Measurements from ENCODE around the gene GPR22.

Gene GPR22, protein sequence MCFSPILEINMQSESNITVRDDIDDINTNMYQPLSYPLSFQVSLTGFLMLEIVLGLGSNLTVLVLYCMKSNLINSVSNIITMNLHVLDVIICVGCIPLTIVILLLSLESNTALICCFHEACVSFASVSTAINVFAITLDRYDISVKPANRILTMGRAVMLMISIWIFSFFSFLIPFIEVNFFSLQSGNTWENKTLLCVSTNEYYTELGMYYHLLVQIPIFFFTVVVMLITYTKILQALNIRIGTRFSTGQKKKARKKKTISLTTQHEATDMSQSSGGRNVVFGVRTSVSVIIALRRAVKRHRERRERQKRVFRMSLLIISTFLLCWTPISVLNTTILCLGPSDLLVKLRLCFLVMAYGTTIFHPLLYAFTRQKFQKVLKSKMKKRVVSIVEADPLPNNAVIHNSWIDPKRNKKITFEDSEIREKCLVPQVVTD

DNA sequence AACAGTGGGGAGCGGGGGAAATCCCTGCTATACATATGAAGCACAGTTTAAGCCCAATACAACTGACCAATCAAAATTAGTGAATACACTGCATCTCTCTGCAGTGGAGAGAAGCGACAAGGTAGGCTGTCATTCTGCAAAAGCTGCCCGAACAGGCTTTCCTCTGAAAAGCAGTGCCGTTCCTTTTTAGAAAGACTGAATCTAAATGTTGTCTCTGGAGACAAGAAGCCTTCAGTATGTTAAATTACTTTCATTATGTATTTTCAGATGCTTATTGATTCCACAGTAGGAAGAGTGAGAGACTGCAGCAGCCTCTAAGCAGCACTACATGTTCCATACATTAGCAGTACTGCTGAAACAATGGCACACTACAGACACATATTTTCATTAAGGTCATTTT, at the start of gene GPR22:
GPR22 (plus strand) TSS at position 129 of the 400 bp plus-strand sequence. CDS start 4,004 bp downstream, outside the sequence.
- DNase-seq = no peak

DNA sequence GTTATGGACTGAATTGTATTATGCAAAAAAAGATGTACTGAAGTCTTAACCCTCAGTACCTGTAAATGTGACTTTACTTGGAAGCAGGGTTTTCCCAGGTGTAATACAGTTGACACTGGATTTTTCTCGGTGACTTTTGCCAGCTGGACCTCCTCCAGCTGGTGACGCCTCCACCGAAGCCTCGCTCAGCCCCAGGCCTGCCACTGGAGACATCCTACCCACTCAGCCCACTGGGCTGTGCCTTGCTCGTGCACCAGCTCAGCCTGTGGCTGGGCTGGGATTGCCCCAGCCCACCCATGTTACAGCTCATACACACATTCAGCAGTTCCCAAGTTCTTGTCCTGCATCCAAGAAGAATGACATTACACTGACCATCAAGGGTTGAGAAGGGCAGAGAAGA, 42.4 kb upstream of the GPR22 start:
- DNase-seq = no peak

DNA sequence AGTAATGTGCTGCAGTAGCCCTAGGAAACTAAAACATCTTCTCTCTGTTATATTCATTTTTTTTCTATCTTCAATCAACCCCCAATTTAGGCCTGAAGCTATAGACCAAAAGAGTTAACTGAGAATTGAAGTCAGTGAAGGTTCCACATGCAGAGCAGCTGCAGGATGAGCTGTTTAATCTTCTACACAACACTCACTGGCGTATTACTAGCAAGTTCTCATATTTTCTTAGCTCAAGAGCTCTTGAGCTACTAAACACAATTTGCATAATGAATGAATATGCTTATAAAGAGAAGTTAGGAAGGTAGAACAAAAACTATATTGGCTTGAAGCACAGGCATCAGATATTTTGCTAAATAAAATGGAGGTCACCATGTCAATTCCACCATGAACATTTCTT, 41.2 kb upstream of the GPR22 start:
- DNase-seq = no peak

DNA sequence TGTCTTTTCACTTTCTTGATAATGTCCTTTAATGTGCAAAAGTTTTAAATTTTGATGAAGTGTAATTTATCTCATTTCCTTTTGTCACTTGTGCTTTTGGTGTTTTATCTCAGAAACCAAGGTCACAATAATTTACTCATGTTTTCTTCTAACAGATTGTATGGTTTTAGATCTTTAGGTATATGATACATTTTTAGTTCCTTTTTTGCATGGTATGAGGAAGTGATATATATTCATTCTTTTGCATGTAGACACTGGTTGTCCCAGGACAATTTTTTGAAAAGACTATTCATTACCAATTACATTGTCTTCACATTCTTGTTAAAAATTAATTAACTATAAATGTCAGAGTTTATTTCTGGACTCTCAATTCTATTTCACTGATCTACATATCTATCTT, 39.8 kb upstream of the GPR22 start:
- DNase-seq = no peak

DNA sequence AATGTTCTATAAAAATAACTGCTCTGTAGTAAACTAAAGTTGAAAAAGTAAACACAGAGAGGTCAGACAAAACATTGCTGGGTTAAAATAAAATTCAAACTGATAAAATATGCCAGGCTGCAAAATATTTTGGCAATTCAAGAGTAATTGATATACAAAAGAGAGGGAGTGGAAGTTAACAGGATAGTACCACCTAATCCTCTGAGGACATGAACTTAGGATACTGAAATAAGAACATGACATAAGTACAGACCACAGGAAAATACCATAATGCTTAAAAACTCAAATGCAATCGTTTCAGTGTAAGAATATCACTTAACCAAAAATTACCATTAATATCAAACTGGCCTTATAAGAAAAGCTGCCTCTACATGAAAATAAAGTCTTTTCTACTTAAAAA, 37.6 kb upstream of the GPR22 start:
- no peak for DNase-seq

DNA sequence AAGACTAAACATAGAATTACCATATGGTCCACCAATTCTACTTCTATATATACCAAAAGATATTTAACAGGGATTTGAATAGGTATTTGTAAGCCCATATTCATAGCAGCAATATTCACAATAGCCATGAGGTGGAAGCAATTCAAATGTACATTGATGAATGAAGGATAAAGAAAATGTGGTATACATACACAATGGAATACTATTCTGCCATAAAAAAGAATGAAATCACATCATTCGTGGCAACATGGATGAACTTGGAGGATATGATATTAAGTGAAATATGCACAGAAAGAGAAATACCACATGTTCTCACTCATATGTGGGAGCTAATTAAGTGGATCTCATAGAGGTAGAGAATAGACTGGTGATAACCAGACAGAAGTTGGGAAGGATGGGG, 34.1 kb upstream of the GPR22 start:
- DNase-seq = no peak

DNA sequence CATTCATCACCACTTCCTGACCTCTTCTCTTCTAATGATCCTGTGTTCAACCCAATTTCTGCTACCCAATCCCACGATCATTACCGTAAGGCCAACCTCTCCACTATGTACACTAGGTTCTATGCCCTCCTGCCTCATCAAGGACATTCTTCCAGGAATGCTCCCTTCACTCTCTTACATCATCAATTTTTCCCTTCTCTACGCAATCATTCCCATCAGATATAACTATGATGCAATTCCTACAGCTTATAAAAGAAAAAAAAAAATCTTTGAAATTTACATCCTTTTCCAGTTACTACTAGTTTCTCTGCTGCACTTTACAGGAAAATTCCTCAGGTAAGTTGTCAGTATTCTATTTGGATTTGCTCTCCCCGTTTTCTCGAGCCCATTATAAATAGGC, 30.8 kb upstream of the GPR22 start:
- DNase-seq = no peak

DNA sequence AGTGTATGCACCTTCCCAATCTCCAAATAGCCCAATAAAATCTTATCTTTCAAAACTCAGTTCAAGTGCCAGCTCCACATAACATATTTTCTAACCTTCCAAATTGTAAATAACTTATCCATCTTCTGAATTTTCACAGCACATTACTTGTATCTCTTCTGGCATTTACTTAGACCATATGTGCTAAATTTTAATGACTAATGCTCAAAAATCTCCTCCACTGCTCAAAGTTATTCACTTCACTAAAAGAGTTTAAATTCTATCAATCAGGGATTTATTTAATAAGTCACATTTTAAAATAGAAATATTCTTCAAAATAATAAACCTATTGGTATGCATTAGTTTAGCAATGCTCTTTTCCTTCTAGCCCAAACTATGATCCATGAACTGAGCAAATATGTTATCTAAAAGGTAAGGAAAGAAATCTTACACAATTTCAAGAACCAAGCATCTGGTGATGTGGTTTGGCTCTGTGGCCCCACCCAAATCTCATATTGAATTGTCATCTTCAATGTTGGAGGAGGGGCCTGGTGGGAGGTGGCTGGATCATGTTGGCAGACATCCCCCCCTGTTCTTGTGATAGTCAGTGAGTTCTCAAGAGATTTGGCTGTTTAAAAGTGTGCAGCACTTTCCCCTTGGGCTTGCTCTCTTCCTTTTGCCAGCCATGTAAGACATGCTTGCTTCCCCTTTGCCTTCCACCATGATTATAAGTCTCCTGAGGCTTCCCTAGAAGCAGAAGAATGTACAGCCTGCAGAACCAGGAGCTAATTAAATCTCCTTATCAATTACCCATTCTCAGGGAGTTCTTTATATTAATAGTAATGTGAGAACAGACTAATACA, 28.1 kb upstream of the GPR22 start:
- no peak for DNase-seq

DNA sequence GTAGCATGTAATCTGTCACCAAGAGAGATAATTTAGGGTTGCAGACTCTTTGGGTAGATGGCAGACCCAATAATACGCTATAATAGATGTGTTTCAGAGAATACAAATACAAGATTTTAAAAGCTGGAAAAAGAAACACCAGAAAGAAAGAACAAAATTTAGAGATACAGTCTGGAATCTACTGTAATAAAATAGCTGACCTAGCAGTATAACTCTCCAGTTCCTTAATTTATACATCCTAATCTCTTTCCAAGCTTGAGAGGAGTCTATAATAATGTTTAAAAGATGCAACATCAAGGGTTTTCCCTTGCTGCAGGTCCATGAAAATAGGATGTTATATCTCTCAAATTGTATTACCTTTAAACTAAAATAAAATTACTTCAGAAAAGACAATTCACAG, 27.2 kb upstream of the GPR22 start:
- no peak for DNase-seq

DNA sequence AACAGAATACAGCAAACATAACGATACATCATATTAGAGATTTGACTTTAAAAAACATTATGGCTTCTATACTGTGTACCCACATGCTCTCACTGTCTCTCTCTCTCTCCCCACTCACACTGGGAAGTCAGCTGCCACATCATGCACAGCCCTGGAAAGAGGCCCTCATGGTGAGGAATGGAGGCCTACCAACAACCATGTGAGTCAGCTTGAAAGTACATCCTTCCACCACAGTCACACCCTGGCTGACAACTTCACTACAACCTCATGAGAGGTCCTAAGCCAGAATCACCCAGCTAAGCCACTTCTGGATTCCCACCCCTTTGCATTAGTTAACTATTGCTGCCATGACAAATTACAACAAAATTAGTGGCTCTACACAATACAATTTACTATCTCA, 23.3 kb upstream of the GPR22 start:
- DNase-seq = no peak

DNA sequence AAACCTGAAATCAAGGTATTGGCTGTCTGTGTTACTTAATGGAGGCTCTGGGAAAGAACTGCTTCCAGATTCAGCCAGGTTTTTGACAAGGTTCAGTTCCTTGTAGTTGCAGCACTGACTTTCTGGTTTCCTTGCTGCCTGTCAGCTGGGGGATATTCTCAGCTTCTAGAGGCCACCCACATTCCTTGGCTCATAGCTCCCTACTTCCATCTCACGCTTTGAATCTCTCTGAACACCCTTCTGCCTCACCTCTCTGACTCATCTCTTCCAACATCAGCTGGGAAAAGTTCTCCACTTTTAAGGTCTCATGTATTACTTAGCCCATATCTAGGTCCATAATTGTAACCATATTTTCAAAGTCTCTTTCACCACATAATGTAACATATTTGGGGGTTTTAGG, 22.9 kb upstream of the GPR22 start:
- no peak for DNase-seq

DNA sequence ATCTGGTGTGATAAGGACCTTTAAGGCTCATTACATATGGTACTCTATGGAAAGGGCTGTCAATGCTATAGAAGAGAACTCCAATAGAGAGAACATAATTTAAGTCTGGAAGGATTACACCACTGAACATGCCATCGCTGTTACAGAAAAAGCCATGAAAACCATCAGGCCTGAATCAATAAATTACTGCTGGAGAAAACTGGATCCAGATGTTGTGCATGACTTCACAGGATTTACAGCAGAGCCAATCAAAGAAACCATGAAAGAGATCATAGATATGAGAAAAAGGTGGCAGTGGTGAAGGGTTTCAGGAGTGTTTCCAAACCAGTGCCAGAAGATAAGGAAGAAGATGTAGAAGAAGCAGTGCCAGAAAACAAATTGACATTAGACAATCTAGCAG, 18.9 kb upstream of the GPR22 start:
- no peak for DNase-seq

DNA sequence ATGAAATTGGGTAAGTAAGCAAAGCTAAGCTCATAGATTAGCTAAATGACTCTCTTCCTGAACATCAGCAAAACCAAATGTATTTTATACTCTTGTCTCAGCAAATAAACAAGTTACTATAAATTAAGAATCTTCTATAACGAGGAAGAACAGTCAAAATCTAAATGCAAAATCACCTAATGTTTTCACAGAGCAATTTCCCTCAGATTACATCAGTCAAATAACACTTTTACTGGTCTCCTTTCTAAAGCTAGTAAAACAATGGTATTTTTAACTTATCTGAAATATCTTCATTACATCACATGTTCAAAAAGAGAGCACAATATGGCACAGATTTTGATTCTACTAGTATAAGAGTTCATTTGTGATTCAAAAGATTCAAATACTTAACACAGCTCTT, 16.5 kb upstream of the GPR22 start:
- no peak for DNase-seq

DNA sequence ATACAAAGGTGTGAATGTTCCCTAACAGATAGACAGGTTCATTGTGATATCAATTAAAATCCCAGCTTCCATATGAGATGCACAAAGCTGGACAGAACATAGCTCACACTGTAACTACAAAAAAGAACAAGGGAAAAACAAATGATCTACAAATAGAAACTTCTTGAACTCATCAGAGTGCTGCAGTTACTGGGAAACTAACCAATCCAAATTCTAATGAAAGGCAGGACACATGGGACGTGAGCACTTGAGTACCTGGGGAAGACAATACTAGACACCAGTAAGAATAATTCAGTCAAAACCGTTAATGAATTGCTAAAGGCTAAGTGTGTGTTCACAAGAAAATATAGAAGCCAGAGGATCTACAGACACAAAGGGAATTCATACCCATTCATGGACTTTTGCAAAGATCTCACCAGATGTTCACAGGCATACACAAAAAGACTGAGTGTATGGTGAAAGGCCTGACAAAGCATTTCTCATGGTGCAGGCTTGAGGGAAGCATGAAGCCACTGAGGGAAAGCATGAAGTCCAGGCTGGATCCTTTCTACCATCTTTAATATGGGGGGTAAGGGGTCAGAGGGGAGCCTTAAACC, 7.8 kb upstream of the GPR22 start:
- no peak for DNase-seq

DNA sequence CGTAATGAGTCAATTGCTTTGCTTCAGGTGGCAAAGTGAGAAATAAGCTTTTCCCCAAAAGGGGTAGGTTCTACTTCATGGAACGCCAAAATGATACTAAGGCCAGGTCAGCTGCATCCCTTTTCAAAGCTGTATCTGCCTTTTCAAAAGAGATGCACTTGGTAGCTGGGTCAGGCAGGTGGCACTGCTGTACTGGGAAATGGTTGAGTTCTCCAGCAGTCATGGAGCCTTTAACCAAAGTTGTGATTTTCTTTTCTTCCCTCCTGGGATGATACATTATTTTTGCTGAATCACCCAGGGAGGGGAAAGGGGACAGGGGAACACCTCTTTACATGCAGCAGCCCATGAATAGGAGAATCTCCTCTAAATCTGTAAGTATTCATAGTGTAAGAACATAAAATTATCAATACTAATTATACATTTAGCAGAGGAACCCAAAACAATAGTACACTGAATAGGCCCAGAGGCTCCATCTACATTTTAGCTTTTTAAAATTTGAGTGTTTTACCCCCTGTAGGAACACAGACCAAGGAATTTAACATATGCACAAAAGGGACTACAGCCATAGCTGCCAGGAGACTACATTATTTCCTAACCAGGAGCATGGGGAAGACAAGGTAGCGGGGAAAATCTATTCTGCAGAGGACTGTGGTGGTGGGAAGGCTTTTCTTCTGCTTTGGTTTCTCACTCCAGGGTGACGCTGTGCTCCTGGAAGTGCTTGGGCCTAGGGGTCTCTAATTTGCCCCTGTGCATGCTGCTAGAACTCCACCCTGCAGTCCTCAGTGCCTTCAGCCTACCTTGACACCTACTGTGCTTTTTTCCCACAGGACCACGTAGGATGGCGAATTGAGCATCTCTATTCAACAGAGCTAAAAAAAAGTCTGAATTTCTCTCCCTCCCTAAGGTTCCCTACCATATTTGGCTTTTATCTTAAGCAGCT, 6.4 kb upstream of the GPR22 start:
- peak; percentile 3 for DNase-seq

DNA sequence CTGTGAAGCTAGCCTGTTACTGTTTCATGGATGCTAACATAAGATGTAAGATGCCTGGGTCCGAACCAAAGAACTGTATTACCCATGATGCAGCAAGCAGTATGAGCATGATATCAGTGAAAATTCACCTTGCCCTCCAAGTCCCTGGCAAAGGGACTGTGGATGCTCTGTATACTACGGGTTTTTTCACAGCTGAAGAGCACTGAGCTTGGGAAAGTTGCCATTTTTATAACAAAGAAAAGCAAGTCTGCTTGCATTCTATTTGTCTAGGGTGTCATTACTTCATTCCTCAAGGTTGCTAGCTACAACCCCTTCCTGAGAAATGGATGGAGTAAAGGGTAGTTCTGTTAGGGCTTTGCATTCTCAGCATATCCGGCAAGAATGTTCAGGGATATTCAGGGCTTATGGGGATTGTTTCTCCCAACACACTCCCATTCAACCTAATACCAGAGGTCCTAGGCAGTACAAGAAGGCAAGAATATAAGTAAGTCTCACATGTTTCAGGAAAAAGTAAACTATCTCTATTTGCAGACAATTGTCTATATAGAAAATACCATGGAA, 5.1 kb upstream of the GPR22 start:
- no peak for DNase-seq

DNA sequence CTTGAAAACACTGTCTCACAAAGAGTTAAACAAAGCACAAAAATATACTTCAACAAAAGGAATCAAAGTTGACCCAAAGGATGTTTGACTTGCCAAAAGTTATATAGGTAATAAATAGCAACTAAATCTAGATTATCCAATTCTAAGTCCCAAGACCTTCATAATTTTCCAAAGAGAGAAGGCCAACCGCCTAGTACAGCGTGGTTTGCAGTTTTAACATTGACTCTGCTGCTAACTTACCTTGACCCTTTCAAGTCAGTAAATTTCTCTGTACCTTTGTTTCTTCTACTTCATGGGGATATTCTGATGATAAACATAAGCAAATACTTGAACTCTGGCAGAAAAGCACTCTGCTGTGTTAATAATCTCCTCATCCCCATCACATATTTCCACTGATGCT, 1.9 kb upstream of the GPR22 start:
- DNase-seq = no peak

DNA sequence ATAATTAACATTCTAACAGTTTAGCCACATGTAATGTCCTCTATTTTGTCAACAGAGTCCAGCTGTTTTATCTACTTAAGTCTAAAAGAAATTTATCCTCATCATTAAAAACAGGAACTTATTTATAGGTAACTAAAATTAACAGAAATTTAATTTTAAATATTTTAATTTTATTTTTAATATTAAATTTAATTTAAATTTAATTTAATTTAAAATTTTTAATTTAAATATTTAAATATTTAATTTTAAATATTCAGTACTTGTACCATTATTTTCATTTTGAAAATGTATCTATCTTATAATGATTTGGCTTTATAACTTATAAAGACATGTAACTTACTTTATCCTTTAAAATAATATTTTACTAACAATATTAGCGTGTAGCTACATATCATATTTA, 1.0 kb upstream of the GPR22 start:
- DNase-seq = no peak

DNA sequence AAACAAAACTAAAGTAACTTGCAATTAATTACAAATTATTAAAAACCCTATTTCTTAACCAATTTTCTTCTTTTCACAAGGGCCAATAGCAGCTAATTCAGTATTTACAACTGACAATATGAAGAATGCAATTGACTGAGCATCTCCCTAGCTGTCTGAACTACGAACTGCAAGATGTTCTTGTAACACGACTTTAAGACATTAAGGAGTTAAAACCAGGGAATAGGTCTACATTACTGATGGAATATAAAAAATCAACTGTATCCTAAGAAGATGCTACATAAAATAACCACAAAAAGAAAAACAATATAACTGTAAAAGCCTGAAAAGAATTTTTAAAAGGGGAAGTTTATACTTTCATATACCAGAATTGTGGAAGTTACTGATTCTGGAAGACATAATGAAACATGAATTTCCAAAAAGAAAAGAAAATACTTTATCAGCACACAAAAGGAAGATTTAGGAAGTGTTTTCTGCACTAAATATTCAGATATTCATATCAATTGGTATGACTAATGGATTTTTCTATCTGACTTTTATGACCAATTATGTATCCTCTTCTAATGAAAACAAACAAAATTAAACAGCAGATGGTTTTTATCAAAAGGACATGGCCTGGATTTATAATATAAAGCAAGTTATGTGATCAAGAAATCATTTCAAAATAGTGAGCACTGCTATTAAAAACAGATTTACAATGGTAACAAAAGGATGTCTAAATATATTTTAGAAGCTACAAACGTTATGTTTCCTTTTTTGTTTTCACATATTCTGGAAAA, 1.6 kb downstream of the GPR22 start:
- DNase-seq = no peak

DNA sequence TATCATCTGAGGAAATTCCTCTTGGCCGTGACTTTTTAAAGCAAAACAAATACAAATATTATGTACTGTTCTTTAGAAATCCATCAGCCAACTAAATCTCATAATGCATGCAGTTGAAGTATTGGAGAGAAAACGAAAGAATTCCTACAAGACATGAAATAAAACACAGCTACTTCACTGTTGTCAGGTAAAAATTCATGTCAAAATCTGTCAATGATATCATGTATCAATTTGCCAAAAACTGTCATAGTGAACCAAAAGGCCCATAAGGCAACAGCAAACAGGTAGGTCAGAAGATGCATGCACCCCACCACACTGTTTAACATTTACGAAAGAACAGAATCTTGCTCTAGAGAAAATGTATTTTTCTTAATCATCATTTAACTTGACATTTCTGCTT, 2.3 kb downstream of the GPR22 start:
- DNase-seq = no peak

DNA sequence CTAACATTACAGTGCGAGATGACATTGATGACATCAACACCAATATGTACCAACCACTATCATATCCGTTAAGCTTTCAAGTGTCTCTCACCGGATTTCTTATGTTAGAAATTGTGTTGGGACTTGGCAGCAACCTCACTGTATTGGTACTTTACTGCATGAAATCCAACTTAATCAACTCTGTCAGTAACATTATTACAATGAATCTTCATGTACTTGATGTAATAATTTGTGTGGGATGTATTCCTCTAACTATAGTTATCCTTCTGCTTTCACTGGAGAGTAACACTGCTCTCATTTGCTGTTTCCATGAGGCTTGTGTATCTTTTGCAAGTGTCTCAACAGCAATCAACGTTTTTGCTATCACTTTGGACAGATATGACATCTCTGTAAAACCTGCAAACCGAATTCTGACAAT, 4.3 kb downstream of the GPR22 start:
- DNase-seq = no peak

DNA sequence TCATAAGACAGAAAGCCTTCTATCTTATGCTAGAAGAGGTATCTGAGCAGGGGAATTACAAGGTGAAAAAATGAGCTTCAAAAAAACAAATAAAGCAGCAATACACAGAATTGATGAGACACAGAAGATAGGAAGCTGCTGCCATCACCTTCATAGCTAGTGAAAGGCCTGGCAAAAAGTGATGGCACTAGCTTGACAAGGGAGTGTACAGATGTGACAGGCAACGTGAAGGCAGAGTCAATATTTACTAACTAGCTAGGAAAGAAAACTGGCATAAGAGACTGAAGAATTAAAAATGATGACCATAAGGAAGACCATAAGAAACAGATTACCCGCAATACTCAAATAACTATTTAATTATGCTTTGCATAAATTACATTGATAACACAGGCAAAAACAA, 9.4 kb downstream of the GPR22 start:
- no peak for DNase-seq

Data from NCI-H748 treated with DMSO at 0.1 percent for 48 hours (cell line).